ENCODE measurements around the gene SMS.
A peak's percentile ranks its signal among the peaks of the same experiment; 100 is the strongest.

SMS gene

DNA sequence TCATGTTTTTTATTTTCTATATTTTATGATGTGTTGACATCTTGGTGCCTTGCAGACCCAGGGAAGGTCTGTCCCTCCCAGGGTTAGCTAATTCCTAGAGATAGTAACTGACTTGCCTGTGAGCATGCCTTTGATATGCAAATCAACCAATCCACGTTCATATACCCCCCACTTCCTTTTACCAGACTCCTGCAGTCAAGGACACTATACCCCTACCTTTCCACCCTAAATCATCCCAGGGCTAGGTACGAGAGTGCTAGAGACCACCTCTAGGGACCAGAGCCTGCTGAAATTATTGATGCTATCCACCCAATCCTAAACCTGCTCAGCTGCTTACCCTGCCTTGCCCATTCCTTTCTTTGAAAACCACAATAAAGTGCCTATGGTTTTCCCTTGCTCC, 84.1 kb downstream of the SMS start:
- Mint-ChIP-seq H3K4me1 (ENCODE audit: low read depth) (peaks cover 25% of the 10 kb centered on the region), H3K9me3 (no peaks in the 10 kb centered on the region), H3K27ac (no peak overlapping the region), H3K4me3 (no peak overlapping the region), H3K36me3 (ENCODE audit: low read depth) (no peaks in the 10 kb centered on the region), H3K27me3 (peaks cover 30% of the 10 kb centered on the region)
- no peak for DNase-seq

- H3K36me3 Mint-ChIP-seq (ENCODE audit: low read depth) = no peaks in the 10 kb centered on the region
- H3K4me1 Mint-ChIP-seq (ENCODE audit: low read depth) = peaks cover 26% of the 10 kb centered on the region
- no peak for DNase-seq
- no peaks in the 10 kb centered on the region for H3K9me3 Mint-ChIP-seq
- peaks cover 30% of the 10 kb centered on the region for H3K27me3 Mint-ChIP-seq
- no peak overlapping the region for H3K4me3 Mint-ChIP-seq
- H3K27ac Mint-ChIP-seq = no peak overlapping the region
These were observed 85.2 kb downstream of the SMS start for GRCh38 chrX:22025751-22026150.

DNA sequence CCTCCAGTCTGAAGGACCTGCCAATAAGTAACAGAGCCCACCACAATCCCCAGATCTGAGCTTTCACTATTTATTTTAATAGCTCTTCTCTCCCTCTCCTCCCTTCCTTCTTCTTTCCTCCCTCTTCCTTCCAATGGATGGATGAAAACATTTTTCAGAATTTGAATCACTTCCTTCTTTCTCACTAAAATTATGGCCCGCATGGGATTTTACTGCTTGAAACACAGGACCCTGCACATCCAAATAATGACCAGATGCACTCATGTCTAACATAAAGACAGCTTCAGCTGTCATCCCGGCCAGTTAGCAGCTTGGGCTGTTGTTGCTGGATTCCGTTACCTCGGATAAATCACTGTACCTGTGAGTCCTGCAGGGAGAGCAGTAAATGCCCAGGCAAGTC, 86.2 kb downstream of the SMS start:
- H3K27me3 Mint-ChIP-seq = peaks cover 37% of the 10 kb centered on the region
- H3K27ac Mint-ChIP-seq = no peak overlapping the region
- no peaks in the 10 kb centered on the region for H3K9me3 Mint-ChIP-seq
- no peak for DNase-seq
- no peak overlapping the region for H3K4me3 Mint-ChIP-seq
- H3K36me3 Mint-ChIP-seq (ENCODE audit: low read depth) = no peaks in the 10 kb centered on the region
- H3K4me1 Mint-ChIP-seq (ENCODE audit: low read depth) = peaks cover 29% of the 10 kb centered on the region

DNA sequence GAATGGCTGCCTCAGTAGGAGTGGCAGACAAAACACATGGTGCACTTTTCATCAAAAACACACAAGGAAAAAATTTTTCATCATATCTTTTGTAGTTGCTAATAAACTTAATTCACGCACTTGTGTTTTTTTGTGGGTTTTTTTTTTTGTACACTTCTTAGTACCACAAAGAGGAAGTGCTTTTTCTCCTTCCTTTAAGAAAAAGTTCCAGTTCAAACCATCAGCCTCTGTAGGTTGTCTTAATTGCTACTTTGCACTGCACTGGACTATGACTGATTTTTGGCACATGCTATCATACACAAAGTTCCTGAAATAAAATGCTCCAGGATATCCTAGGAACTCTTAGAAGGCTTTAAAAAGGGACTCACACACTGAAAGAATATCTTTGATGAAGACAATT, 91.6 kb downstream of the SMS start, which contains the start of gene PHEX:
Gene PHEX (plus strand): TSS at position 242 of the 400 bp plus-strand sequence. CDS start 681 bp downstream, outside the sequence.
- peaks cover 16% of the 10 kb centered on the region for H3K27me3 Mint-ChIP-seq
- H3K4me3 Mint-ChIP-seq = no peak within 1 kb of the TSS
- no peak for DNase-seq
- H3K27ac Mint-ChIP-seq = no peak within 1 kb of the TSS
- H3K36me3 Mint-ChIP-seq (ENCODE audit: low read depth) = no peaks in the 10 kb centered on the region
- peaks cover 44% of the 10 kb centered on the region for H3K4me1 Mint-ChIP-seq (ENCODE audit: low read depth)
- H3K9me3 Mint-ChIP-seq = no peaks in the 10 kb centered on the region

GRCh38 chrX:22032506-22032905, 92.0 kb downstream of the SMS start:
- no peaks in the 10 kb centered on the region for H3K36me3 Mint-ChIP-seq (ENCODE audit: low read depth)
- DNase-seq = no peak
- no peak overlapping the region for H3K27ac Mint-ChIP-seq
- H3K4me3 Mint-ChIP-seq = no peak overlapping the region
- peaks cover 44% of the 10 kb centered on the region for H3K4me1 Mint-ChIP-seq (ENCODE audit: low read depth)
- H3K9me3 Mint-ChIP-seq = no peaks in the 10 kb centered on the region
- peaks cover 20% of the 10 kb centered on the region for H3K27me3 Mint-ChIP-seq

- Mint-ChIP-seq H3K4me1 (ENCODE audit: low read depth) (peaks cover 43% of the 10 kb centered on the region), H3K9me3 (no peaks in the 10 kb centered on the region), H3K27ac (no peak overlapping the region), H3K36me3 (ENCODE audit: low read depth) (no peaks in the 10 kb centered on the region), H3K4me3 (peak overlapping the region; percentile 12), H3K27me3 (peaks cover 24% of the 10 kb centered on the region)
- DNase-seq = no peak
These were observed 93.3 kb downstream of the SMS start for GRCh38 chrX:22033818-22034217.

DNA sequence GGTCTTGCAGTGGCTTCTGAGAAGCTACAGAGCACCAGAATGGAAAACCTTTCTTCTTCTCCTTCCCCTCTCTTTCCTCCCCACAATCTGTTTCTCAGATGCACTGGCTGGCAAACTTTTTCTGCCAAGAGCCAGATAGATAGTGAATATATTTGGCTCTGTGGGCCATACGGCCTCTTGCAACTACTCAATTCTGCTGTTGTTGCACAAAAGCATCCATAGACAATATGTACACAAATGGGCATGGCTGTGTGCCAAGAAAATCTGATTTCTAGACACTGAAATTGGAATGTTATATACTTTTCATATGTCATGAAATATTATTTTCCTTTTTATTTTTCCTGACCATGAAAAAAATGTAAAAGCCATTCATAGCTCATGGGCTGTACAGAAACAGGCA, 94.7 kb downstream of the SMS start:
- DNase-seq = no peak
- H3K27me3 Mint-ChIP-seq = peaks cover 21% of the 10 kb centered on the region
- no peaks in the 10 kb centered on the region for H3K36me3 Mint-ChIP-seq (ENCODE audit: low read depth)
- H3K27ac Mint-ChIP-seq = no peak overlapping the region
- no peak overlapping the region for H3K4me3 Mint-ChIP-seq
- peaks cover 37% of the 10 kb centered on the region for H3K4me1 Mint-ChIP-seq (ENCODE audit: low read depth)
- no peaks in the 10 kb centered on the region for H3K9me3 Mint-ChIP-seq

DNA sequence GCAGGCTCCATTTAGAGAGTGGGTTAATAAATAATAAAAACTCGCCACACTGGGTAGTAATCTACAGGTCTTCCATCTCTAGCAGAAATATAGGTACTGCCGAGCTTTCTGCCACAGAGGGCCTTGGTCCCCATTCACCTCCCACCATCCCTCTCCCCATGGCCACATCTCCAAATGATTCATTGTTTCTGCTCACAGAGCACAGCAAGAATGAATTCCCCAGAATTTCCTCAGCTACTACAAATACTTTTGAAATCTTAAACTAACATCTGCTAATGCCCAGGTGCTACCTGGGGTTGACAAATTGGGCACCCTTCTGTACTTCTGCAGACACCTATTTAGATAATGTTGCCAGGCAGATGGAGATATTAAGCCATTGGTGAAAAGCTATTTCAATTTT, 96.7 kb downstream of the SMS start:
- peaks cover 40% of the 10 kb centered on the region for H3K4me1 Mint-ChIP-seq (ENCODE audit: low read depth)
- no peak for DNase-seq
- no peaks in the 10 kb centered on the region for H3K36me3 Mint-ChIP-seq (ENCODE audit: low read depth)
- H3K27ac Mint-ChIP-seq = peak overlapping the region; percentile 85
- H3K4me3 Mint-ChIP-seq = peak overlapping the region; percentile 2
- peaks cover 16% of the 10 kb centered on the region for H3K27me3 Mint-ChIP-seq
- H3K9me3 Mint-ChIP-seq = no peaks in the 10 kb centered on the region

- Mint-ChIP-seq H3K36me3 (ENCODE audit: low read depth) (no peaks in the 10 kb centered on the region), H3K27ac (peak overlapping the region; percentile 85), H3K4me1 (ENCODE audit: low read depth) (peaks cover 33% of the 10 kb centered on the region), H3K9me3 (no peaks in the 10 kb centered on the region), H3K27me3 (peaks cover 16% of the 10 kb centered on the region), H3K4me3 (peak overlapping the region; percentile 57)
- no peak for DNase-seq
These were observed 97.5 kb downstream of the SMS start for GRCh38 chrX:22037911-22038537.

GRCh38 chrX:22039541-22039940, 99.0 kb downstream of the SMS start:
- peaks cover 11% of the 10 kb centered on the region for H3K27me3 Mint-ChIP-seq
- peaks cover 29% of the 10 kb centered on the region for H3K4me1 Mint-ChIP-seq (ENCODE audit: low read depth)
- H3K4me3 Mint-ChIP-seq = peak overlapping the region; percentile 39
- H3K27ac Mint-ChIP-seq = no peak overlapping the region
- no peaks in the 10 kb centered on the region for H3K36me3 Mint-ChIP-seq (ENCODE audit: low read depth)
- DNase-seq = no peak
- H3K9me3 Mint-ChIP-seq = no peaks in the 10 kb centered on the region

- H3K27me3 Mint-ChIP-seq = peaks cover 11% of the 10 kb centered on the region
- H3K9me3 Mint-ChIP-seq = no peaks in the 10 kb centered on the region
- peak overlapping the region; percentile 39 for H3K4me3 Mint-ChIP-seq
These were observed 99.7 kb downstream of the SMS start for GRCh38 chrX:22040184-22040583.

GRCh38 chrX:22041907-22042530, 101.5 kb downstream of the SMS start:
- H3K27ac Mint-ChIP-seq = no peak overlapping the region
- H3K36me3 Mint-ChIP-seq (ENCODE audit: low read depth) = peaks cover 1% of the 10 kb centered on the region
- peaks cover 15% of the 10 kb centered on the region for H3K27me3 Mint-ChIP-seq
- H3K4me3 Mint-ChIP-seq = peak overlapping the region; percentile 42
- DNase-seq = no peak
- H3K9me3 Mint-ChIP-seq = no peaks in the 10 kb centered on the region
- H3K4me1 Mint-ChIP-seq (ENCODE audit: low read depth) = peaks cover 28% of the 10 kb centered on the region

More at GRCh38 chrX:22040184-22040583, 99.7 kb downstream of the SMS start:
- Mint-ChIP-seq H3K36me3 (ENCODE audit: low read depth) (no peaks in the 10 kb centered on the region), H3K27ac (no peak overlapping the region), H3K4me1 (ENCODE audit: low read depth) (peaks cover 29% of the 10 kb centered on the region)
- no peak for DNase-seq

GRCh38 chrX:22043872-22044271, 103.4 kb downstream of the SMS start:
- Mint-ChIP-seq H3K36me3 (ENCODE audit: low read depth) (peaks cover 6% of the 10 kb centered on the region), H3K9me3 (no peaks in the 10 kb centered on the region), H3K4me3 (no peak overlapping the region), H3K27me3 (peaks cover 10% of the 10 kb centered on the region), H3K27ac (no peak overlapping the region), H3K4me1 (ENCODE audit: low read depth) (peaks cover 16% of the 10 kb centered on the region)
- DNase-seq = no peak
